T47D (cell line): ENCODE measurements around the gene RCOR3.
"Not testable (repeated sequence)": the region's sequence is repeated elsewhere in the genome, so short reads cannot be mapped to it uniquely, and the experiment has no call there.

ENCODE experiments used
- DNase-seq, 2 experiments: peaks; one replicate each; pipeline versions ENCODE4 v3.0.0 to v3.0.0-alpha.2; 2011 to 2012; ENCODE audit warnings: low read depth in 1 of 2, low spot score in 1 of 2
- JUND ChIP-seq: IDR thresholded peaks from 2 replicates; pipeline ENCODE4 v1.6.1; 2012; ENCODE audit warnings: low read depth
- in situ Hi-C: cut with HindIII; loops from 2 replicates; pipeline ENCODE4 v1.10.0; 2016; ENCODE audit warnings: low sequenced_read_pairs, low pct_unique_long_range_greater_than_20kb

Gene RCOR3

DNA sequence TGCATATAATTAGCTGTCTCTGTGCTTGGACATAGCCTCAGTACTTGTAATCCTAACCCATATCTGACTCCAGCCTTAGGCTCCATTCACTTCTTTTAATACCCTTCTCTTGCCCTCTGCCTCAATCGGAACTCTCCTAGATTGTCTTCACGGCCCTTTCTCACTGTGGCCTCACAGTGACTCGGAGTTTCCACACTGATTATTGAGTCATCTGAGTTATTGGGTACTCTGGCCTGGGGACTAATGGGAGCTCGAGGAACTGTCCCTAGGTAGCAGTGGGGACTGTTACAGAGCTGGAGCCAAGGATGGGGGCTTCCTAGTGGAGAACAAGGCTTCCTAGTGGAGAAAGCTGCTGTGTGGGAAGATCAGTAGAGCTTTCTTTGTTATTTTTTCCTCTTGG lies 84.4 kb downstream of the RCOR3 start:
- TF ChIP-seq JUND, result no peak
- DNase-seq, result no peak
- in situ Hi-C loops, result no loop called here

DNA sequence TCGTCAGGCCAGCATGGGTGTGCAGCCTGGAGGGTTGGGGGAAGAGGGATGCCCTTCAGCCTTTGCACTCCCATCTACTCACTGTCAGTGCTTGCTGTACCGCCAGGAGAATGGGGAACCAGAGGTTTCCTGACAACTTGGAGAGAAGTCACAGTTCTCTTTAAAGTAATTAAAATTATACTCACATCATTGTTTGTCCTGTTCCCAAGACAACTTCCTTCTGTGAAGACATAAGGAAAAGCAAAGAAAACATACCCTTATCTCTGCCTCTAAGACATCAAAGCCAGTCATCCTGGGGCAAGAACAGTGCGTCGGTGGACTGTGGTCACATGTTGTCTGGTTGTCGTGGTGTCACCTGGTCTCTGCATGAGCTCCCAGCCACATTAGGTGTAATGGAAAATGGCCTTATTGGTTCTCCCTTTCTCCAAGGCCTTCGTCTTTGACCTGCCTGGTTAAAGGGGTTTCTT lies 85.0 kb downstream of the RCOR3 start:
- DNase-seq, result no peak
- TF ChIP-seq JUND, result no peak
- in situ Hi-C loops, result no loop called here

DNA sequence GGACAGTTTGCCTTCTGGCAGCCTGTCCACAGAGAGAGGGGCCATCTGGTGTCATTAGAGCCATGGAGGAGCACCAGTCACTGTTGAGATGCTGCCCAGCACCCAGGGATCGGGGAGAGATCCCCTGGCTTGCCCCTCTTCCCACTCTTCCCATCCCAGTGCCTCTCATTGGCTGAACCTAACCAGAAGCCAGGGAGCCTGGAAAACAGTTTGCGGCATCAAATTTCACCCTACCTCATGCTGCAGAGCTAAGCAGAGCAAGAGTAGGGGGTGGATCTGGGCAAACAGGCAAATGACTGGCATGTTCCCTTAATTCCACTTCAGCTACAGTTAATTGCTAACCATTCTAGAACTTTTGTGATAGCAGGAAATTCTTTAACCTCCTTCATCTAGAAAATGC lies 86.6 kb downstream of the RCOR3 start:
- peak in 1 of 2 experiments; percentile 46 for DNase-seq
- in situ Hi-C loops, result no loop called here
- TF ChIP-seq JUND, result no peak

DNA sequence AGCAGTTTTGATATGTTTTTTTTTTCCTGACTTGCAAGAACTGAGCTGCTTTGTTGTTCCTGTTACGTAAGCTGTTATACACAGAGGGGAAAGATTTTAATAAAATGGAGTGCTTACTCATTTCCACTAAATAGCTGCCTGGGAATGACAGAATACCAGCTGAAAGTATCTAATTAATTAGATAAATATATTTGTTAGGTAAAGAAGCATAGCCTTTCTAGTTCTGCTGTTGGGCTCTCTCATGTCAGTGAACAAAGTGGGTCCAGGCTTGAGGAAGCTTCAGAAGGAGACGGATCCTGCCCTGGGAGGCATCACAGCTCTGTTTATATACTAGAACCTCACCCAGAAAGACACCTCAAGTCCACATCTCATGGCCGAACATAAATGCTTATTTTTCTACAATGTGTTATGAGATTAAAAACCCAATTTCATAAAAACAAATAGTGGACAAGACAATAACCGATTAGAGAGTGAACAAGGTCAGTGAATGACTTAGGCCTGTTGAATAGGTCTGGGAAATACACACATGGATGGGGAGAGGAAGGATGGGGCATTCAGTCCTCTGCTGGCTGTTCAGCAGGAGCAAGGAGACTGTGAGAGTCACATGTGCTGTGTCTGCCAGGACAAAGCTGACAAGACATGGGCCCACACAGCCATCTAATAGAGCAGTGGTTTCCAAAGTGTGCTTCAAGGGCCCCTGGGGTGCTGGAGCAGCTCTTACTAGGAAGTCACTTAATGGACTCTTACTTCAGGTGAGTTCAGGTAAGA lies 88.1 kb downstream of the RCOR3 start:
- DNase-seq, result no peak
- TF ChIP-seq JUND, result no peak
- in situ Hi-C loops, result no loop called here

DNA sequence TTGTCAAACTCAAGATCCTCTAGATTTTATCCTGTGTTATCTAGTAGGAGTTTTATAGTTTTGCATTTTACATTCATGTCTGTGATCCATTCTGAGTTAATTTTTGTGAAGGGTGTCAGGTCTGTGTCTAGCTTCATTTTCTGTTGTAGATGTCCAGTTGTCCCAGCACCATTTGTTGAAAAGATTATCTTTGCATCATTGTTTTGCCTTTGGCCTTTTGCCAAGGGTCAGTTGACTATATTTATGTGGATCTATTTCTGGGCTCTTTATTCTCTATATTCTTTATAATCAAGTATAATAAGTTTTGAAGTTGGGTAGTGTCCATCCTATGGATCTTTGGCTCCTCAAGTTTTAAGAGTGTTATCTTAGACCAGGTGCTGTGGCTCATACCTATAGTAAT lies 89.4 kb downstream of the RCOR3 start:
- in situ Hi-C loops, result no loop called here
- DNase-seq, result no peak
- no peak for TF ChIP-seq JUND

DNA sequence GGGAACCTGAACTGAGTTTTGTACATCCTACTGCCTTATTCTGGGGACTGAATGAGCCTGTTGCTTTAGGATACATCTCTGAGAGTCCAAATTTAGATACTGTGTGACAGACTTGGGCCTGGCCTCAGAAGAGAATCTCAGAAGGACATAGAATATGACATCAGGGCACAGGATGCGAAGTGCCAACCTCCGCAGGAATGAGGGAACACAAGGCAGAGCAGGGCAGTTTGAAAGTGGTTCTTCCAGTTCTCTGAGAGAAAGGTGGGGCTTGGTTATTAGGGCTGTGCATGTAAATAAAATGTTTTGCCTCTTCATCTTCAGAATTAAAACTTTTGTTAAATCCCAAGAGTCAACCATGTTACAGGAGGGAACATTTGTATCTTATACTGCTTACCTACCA lies 90.6 kb downstream of the RCOR3 start:
- peak; percentile 34 to 55 for DNase-seq
- in situ Hi-C loops, result no loop called here
- no peak for TF ChIP-seq JUND

DNA sequence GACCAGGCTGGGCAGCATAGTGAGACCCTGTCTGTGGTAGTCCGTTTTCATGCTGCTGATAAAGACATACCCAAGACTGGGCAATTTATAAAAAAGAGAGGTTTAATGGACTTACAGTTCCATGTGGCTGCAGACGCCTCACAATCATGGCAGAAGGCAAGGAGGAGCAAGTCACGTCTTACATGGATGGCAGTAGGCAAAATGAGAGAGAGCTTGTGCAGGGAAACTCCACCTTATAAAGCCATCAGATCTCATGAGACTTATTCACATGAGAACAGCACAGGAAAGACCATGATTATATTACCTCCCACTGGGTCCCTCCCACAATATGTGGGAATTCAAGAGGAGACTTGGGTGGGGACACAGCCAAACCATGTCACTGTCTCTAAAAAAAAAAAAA lies 92.9 kb downstream of the RCOR3 start:
- DNase-seq, in situ Hi-C loops: not testable (repeated sequence)

DNA sequence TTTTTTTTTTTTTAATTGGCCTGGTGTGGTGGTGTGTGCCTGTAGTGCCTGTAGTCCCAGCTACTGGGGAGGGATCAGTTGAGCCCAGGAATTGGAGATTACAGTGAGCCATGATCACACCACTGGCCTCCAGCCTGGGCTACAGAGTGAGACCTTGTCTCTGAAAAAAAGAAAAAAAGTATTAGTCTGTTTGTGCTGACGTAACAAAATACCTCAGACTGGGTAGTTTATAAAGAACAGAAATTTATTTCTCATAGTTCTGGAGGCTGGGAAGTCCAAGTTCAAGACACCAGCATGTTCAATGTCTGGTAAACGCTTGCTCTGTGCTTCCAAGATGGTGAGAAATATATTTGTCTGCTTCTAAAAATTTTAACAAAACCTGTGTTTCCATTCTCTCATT lies 93.3 kb downstream of the RCOR3 start:
- in situ Hi-C loops, result no loop called here
- DNase-seq, result no peak
- no peak for TF ChIP-seq JUND

DNA sequence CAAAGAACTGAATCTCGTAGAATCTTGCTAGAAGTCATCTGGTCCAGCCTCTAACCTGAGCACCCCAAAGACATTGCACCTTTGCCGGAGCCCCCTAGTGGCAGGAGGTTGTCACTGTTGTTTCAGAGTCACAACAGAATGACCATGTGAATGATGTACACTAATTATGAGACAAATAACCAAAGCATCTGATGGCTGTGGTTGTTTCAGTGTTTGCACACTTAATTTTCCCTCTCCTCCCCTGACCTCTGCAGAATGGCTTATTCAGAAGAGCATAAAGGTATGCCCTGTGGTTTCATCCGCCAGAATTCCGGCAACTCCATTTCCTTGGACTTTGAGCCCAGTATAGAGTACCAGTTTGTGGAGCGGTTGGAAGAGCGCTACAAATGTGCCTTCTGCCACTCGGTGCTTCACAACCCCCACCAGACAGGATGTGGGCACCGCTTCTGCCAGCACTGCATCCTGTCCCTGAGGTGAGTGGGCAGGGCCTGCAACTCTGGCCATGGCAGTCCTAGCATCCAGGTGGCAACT lies 93.9 kb downstream of the RCOR3 start:
- in situ Hi-C loops, result no loop called here
- DNase-seq, result peak; percentile 51 to 79
- no peak for TF ChIP-seq JUND

DNA sequence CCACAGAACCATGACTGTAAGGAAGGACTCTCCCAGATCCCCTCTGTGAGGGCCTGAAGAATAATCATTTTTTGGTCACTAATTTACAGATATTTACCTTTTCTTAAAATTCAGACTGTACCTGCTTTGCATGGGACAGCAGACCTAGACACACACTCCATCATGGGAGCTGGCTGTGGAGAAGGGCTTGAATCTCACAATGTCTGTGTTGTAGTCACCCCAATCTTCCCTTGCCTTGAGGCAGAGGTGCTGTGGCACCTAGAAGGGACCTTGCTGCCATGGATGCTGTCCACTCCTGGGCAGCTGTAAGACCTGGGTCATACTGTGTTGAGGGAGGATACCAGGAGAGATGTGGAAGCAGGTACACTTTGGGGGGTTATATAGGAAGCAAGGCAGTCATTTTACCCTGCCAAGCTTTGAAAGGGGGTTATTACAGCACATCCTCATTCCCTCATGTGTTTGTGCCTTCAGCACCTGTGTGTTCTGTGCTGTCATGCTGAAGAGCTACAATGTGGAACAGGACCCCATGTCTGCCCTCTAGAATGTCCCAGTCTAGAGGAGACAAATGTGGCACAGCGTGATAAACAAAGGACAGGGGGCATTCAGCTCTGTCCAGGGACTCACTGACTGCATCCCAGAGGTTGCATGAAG lies 94.5 kb downstream of the RCOR3 start:
- no peak for DNase-seq
- TF ChIP-seq JUND, result no peak
- in situ Hi-C loops, result no loop called here

DNA sequence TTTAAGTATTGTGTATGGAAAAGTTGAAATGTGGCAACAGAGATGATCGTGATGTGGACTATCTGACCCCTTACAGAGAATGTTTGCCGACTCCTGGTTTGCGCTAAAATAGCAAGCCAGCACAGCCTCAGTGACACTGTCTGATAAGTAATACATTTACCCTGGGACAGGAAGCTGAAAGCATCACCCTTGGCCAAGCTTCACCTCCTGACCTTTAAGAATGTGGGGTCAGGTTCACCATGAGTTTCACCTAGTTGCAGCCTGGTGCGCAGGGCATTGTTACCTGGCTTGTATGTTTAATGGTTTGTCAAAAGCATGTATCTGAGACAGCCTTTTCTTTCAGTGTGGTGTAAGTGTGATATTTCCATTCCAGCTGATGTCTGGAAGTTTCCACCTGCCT lies 96.7 kb downstream of the RCOR3 start:
- TF ChIP-seq JUND, result no peak
- no peak for DNase-seq
- in situ Hi-C loops, result no loop called here

DNA sequence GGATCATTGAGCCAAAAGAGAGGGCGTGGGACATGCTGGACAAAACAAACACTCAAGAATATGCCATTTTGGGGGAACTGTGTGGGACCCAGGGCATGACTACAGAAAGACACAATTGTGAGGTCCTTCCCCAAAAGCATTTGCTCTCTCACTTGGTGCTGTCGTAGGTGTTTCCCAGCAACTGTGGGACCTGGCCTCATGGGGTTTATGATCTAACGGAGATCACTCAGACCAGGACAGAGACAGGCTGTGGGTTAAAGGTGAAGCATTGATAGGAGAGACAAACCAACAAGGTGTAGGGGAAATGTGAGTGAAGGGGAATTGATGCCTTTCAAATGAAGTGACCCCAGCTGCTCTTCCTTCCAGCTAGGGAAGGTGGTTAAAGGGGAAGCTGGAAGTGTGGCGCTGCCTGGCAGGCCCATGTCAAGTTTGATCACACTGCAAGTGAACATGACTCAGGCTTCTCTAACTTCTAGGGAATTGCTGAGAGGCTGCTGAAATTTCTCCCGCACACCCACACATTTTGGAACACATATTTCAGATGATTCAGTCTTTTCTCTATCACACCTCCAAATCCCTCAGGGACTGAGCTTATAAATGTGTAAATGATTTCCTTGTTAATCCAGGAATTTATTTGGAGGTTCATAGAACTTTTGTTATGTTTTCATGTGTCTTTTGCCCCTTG lies 97.7 kb downstream of the RCOR3 start:
- in situ Hi-C loops, result no loop called here
- TF ChIP-seq JUND, result no peak
- no peak for DNase-seq

DNA sequence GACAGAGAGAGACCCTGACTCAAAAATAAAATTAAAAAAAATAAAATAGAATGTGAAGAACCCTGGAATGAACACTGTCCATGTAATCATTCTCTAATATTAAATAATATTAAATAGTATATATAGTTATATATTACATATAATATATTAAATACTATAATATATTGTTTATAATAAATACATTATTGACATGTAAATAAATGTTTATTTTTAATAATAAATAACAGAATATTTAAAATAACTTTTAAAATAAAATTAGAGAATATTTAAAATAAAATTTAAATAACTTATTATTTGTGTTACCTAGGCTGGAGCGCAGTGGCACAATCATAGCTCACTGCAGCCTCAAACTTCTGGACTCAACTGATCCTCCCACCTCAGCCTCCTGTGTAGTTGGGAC lies 99.5 kb downstream of the RCOR3 start:
- no peak for TF ChIP-seq JUND
- no peak for DNase-seq
- in situ Hi-C loops, result no loop called here
